ENCODE data around the gene IL11. TPM values are rescaled to one million over a fixed set of nuclear protein-coding genes. Genes with fewer than 3 reads are reported as not detected.

IL11 gene
- total and polyA plus RNA-seq, 2 donors (not counting 1 experiment from before 2014, with no cell fraction given) = 0.66 to 1.2 TPM

DNA sequence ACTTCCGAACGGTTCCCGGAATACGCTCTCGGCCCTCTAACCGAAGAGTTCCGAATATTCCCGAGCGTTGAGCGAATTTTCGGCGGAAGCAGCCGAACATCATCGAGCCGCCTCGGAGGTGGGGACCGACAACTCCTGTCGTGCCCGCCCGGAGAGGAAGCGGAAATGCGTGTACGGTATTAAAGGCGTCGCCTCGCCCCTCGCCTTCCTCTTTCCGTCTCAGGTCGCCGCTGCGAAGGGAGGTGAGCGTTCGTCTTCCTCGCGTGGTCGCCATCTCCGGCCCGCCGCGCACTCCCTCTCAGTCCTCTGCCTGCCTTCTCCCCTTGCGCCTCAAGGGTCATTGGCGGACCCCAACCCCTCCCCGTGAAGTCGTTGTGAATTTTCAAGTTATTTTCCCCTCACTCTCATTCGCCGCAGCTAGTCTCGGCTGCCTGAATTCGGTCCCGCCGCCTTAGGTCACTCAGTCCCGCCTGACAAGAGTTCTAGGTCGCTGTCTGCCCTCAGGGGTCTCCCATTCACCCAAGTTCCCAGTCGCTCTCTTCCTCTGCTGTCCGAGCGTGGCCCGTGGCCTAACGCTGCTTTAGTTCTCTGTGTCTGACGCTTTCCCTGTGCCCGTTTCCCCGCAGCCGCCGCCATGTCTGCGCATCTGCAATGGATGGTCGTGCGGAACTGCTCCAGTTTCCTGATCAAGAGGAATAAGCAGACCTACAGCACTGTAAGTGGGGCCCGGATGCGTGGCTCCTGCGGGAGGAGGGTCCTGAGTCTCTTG, 15.6 kb upstream of the IL11 start, which contains the start of gene RPL28:
TSS of gene RPL28 (plus strand) at position 209 of the 769 bp plus-strand sequence. CDS start at position 635, 426 bp downstream.
- Histone ChIP-seq H3K4me2 (ENCODE audit: extremely low read depth, insufficient read depth, low read length) (peak within 1 kb of the TSS; percentile 94), H3K9ac (ENCODE audit: insufficient read depth, low read length) (peak within 1 kb of the TSS; percentile 75), H2AFZ (ENCODE audit: low read length) (peak within 1 kb of the TSS; percentile 81), H3K9me3 (ENCODE audit: control insufficient read depth, insufficient read depth, low read depth, low read length) (no peaks in the 10 kb centered on the region), H3K27me3 (ENCODE audit: control insufficient read depth, insufficient read depth, low read length) (no peaks in the 10 kb centered on the region), H3K4me1 (ENCODE audit: control insufficient read depth, extremely low read depth, insufficient read depth, low read length) (peaks cover 19% of the 10 kb centered on the region), H4K20me1 (ENCODE audit: control insufficient read depth, extremely low read depth, insufficient read depth, low read length) (peaks cover 3% of the 10 kb centered on the region), H3K36me3 (ENCODE audit: control insufficient read depth, insufficient read depth, low read length) (peaks cover 29% of the 10 kb centered on the region), H3K4me3 (replicated peaks in 1 of 4; ENCODE audit: control extremely low read depth in 1 of 4, insufficient read depth in 1 of 4, low read depth in 3 of 4, low read length in 4 of 4) (peak within 1 kb of the TSS; percentile 50 to 98 (median 88)), H3K79me2 (ENCODE audit: control insufficient read depth, insufficient read depth, low read length) (peaks cover 46% of the 10 kb centered on the region), H3K27ac (ENCODE audit: insufficient read depth, low read length) (peak within 1 kb of the TSS; percentile 87)
- TF ChIP-seq, protein P1, sequence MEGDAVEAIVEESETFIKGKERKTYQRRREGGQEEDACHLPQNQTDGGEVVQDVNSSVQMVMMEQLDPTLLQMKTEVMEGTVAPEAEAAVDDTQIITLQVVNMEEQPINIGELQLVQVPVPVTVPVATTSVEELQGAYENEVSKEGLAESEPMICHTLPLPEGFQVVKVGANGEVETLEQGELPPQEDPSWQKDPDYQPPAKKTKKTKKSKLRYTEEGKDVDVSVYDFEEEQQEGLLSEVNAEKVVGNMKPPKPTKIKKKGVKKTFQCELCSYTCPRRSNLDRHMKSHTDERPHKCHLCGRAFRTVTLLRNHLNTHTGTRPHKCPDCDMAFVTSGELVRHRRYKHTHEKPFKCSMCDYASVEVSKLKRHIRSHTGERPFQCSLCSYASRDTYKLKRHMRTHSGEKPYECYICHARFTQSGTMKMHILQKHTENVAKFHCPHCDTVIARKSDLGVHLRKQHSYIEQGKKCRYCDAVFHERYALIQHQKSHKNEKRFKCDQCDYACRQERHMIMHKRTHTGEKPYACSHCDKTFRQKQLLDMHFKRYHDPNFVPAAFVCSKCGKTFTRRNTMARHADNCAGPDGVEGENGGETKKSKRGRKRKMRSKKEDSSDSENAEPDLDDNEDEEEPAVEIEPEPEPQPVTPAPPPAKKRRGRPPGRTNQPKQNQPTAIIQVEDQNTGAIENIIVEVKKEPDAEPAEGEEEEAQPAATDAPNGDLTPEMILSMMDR (conservative IDR thresholded peaks at IDR 0.05 in 1 of 2, IDR thresholded peaks at IDR 0.05 in 1 of 2; ENCODE audit: low read depth in 1 of 2, low read length in 2 of 2) = no peak
- no peak for TF ChIP-seq EZH2 (IDR thresholded peaks at IDR 0.05; ENCODE audit: low read length, missing control alignments)
- peak; percentile 94 to 98 for DNase-seq (ENCODE audit: low read depth in 2 of 2)

DNA sequence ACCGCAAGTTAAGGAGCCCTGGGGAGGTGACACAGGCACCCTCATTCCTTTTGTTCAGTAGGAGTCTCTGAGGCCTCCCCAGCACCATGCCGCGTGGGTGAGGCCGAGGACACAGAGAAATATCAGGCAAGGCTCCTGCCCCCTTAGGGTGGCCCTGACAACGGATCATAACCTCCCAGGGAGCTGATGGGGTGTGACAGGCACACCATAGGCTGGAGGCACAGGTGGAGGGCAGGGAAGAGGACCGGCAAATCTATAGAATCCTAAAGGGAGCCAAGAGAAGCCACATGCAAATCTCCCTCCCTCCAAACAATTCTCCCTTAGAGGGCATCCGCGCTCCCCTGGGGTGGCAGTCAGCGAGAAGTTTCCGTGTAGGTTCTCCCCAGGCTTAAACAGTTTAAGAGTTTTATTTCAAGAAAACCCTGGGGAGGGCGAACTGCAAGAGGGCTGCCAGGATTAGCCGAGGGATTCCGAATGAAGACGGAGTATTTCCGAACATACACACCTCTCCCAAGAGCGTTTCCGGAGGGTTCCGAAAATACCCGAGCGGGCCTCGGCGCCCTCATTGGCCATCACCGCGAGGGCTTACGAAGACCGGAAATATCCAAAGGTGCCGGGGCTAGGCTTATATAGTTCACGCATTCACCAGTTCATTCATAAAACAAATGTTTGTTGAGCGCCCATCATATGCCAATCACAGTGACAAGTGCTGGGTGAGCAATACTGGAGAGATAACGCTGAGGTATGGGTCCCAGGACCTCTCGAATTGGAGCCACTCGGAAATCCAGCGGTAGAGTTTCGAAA, 14.9 kb upstream of the IL11 start:
- peak; percentile 93 to 96 for DNase-seq (ENCODE audit: low read depth in 2 of 2)
- Histone ChIP-seq H3K4me1 (ENCODE audit: control insufficient read depth, extremely low read depth, insufficient read depth, low read length) (peaks cover 18% of the 10 kb centered on the region), H3K9ac (ENCODE audit: insufficient read depth, low read length) (peak overlapping the region; percentile 75), H3K27ac (ENCODE audit: insufficient read depth, low read length) (peak overlapping the region; percentile 87), H3K9me3 (ENCODE audit: control insufficient read depth, insufficient read depth, low read depth, low read length) (no peaks in the 10 kb centered on the region), H3K4me2 (ENCODE audit: extremely low read depth, insufficient read depth, low read length) (peak overlapping the region; percentile 82), H3K79me2 (ENCODE audit: control insufficient read depth, insufficient read depth, low read length) (peaks cover 42% of the 10 kb centered on the region), H3K27me3 (ENCODE audit: control insufficient read depth, insufficient read depth, low read length) (no peaks in the 10 kb centered on the region), H3K36me3 (ENCODE audit: control insufficient read depth, insufficient read depth, low read length) (peaks cover 27% of the 10 kb centered on the region), H4K20me1 (ENCODE audit: control insufficient read depth, extremely low read depth, insufficient read depth, low read length) (peaks cover 3% of the 10 kb centered on the region), H2AFZ (ENCODE audit: low read length) (peak overlapping the region; percentile 81), H3K4me3 (replicated peaks in 1 of 4; ENCODE audit: control extremely low read depth in 1 of 4, insufficient read depth in 1 of 4, low read depth in 3 of 4, low read length in 4 of 4) (peak overlapping the region; percentile 20 to 98 (median 72))
- no peak for TF ChIP-seq EZH2 (IDR thresholded peaks at IDR 0.05; ENCODE audit: low read length, missing control alignments)
- TF ChIP-seq, protein P1 (conservative IDR thresholded peaks at IDR 0.05 in 1 of 2, IDR thresholded peaks at IDR 0.05 in 1 of 2; ENCODE audit: low read depth in 1 of 2, low read length in 2 of 2) = no peak

Measured in fibroblast of lung (primary cell).